Measurements from ENCODE around the gene SH3BP5L. TPM values are rescaled to one million over a fixed set of nuclear protein-coding genes. Genes with fewer than 3 reads are reported as not detected.
"Not testable (repeated sequence)": the region's sequence is repeated elsewhere in the genome, so short reads cannot be mapped to it uniquely, and the experiment has no call there.

Gene SH3BP5L
- total RNA-seq, 1 donor from 2014 or later = 20.1 TPM

DNA sequence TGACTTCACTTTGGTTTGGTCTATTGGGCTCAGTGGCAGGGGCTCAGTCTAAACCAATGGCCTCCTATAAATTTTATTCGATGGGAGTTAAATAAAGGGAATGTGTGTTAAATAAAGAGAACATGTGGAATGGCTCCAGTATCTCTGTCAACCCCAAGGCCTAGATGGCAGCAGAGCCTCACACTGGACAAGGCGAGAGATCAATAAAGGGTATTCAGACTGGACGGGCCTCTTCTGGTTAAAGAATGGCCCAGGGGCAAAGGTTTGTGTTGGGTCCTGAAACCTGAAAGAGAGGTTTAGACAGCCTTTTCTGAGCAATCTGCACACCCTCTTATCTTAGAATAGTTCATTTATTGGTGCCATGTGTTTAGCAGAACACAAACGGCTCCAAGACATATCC is 34.7 kb downstream of the SH3BP5L start:
- ATAC-seq (no peak), DNase-seq (no peak)
- intact Hi-C loops (cut with micrococcal nuclease) = no loop called here

GRCh38 chr1:248790456-248790855 is 35.3 kb downstream of the SH3BP5L start:
- ATAC-seq = no peak
- intact Hi-C loops (cut with micrococcal nuclease) = no loop called here
- DNase-seq = no peak

DNA sequence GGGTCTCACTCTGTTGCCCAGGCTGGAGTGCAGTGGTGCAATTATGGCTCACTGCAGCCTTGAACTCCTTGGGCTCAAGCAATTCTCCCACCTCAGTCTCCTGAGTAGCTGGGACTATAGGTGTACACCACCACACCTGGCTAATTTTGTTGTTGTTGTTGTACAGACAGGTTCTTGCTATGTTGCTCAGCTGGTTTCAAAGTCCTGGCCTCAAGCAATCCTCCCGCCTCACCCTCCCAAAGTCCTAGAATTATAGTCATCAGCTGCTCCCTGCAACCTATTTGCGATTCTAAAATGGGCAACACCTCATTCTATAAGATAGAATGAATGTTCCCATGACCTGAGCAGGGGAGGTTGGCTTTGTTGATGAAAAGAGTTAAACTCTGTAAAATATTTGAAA is 36.4 kb downstream of the SH3BP5L start:
- ATAC-seq; intact Hi-C loops (cut with micrococcal nuclease): not testable (repeated sequence)

GRCh38 chr1:248788327-248788726 is 37.4 kb downstream of the SH3BP5L start:
- intact Hi-C loops (cut with micrococcal nuclease) = no loop called here
- no peak for DNase-seq
- ATAC-seq = no peak

More for the DNA sequence above, 36.4 kb downstream of the SH3BP5L start:
- DNase-seq = not testable (repeated sequence)

DNA sequence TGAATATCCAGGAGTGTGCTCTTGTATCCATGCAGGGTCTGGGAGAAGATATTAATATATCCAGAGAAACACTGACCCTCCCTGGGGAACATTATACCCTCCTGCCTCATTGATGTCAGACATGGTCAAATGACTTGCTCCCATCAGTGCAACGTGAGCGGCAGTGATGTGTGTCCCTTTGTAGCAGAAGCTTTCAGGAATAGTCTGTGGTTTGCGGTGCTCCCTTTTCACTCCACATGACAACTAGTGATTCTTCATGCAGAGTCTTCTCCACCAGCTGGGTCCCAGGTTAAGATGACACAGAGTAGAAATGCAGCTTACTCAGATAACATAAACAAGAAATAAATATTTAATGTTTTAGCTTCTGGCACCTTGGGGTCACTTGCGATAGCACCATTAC is 38.3 kb downstream of the SH3BP5L start:
- intact Hi-C loops (cut with micrococcal nuclease) = no loop called here
- DNase-seq (no peak), ATAC-seq (no peak)

DNA sequence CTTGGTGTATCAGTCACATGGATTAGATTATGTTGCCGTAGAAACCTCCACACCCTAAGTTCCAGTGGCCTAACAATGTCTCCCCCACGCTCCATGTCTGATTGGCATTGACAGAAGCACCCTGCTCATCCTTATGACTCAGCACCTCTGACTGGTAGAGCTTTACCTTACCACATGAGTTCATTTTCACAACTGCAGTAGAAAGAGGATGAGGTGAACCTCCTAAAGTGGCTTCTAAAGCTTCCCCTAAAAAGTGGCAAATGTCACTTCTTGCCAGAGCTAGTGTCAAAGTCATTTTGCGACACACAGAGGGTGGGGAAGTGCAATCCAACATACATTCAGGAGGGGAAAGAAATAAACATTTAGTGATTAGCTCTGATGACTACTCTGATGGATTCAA is 39.6 kb downstream of the SH3BP5L start:
- no peak for ATAC-seq
- no peak for DNase-seq

GRCh38 chr1:248783367-248783766 is 42.3 kb downstream of the SH3BP5L start:
- DNase-seq = no peak
- ATAC-seq = no peak
- intact Hi-C loops (cut with micrococcal nuclease) = no loop called here

More for the DNA sequence above, 39.6 kb downstream of the SH3BP5L start:
- intact Hi-C loops (cut with micrococcal nuclease) = no loop called here

DNA sequence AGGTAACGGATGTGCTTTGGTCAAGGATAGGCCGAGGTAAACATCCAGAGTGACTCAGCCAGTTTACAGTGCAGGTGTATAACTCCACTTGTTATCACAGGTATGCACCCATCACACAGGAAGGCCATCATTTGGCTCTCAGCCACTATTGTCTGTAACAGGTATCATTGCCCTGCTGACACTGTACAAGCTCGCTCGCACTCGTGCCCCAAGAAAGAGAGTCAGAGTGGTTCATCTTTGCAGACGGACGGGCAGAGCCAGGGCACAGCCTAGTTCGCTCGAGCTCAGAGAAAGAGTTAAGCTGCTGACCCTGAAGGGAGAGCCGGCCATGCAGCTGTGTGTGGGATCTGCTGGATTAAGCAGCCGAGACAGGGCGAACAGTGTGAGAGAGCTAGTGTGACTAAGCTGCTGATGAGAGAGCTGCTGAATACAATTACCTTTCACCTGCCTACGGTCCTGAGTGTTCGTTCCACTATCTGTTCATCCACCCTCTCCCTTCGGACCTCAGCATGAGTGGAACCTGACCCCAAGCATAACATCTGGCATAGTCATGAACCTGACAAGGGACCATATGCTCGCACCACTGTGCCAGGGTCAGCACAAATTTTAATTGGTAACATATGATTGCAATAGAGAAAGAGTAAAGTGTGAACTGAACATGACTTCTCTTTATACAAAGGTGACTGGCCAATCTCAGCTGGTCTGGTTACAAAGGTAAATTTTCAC is 43.1 kb downstream of the SH3BP5L start:
- DNase-seq (no peak), ATAC-seq (no peak)
- intact Hi-C loops (cut with micrococcal nuclease) = no loop called here

DNA sequence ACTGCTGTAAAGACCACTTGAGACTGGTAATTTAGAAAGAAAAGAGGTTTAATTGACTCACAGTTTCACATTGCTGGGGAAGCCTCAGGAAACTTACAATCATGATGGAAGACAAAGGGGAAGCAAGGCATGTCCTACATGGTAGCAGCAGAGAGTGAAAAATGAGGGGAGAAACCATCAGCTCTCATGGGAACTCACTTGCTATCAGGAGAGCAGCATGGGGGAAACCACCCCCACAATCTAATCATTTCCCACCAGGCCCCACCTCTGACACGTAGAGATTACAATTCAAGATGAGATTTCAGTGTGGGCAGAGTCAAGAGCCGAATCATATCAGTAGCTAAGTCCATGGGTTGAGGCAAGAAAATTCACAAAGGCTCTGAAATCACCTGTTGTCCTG is 46.4 kb downstream of the SH3BP5L start:
- intact Hi-C loops (cut with micrococcal nuclease) = no loop called here
- DNase-seq = no peak

GRCh38 chr1:248778906-248779305 is 46.8 kb downstream of the SH3BP5L start:
- intact Hi-C loops (cut with micrococcal nuclease) = no loop called here
- ATAC-seq = no peak
- no peak for DNase-seq

More for the DNA sequence above, 46.4 kb downstream of the SH3BP5L start:
- ATAC-seq = no peak

DNA sequence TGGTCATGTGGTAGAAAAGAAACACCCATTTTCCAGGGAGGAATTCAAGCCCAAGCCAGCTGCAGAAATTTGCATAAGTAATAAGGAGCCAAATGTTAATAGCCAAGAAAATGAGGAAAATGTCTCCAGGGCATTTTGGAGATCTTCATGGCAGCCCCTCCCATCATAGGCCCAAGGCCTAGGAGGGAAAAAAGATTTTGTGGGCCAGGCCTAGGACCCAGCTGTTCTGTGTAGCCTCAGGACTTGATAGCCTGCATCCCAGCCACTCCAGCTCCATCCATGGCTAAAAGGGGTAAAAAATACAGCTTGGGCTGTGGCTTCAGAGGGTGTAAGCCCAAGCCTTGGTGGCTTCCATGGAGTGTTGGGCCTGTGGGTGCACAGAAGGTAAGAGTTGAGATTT is 48.7 kb downstream of the SH3BP5L start:
- no peak for DNase-seq
- intact Hi-C loops (cut with micrococcal nuclease) = no loop called here
- ATAC-seq = no peak

DNA sequence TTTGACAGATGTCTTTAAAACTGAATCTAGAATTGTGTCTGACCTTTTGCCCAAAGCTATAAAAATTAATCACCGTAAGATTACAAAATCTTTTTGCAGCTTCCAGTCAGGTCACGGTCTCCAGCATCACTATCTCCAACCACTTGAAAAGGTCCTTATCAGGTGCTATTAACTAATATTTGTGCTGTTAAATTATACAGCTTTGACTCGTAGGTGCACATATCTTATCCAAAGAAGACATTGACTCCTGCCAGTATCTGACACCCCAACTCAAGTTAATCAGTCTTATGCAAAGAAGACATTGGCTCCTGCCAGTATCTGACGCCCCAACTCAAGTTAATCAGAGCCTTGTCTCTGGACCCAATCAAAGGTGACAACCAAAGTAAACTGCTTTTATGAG is 50.3 kb downstream of the SH3BP5L start:
- DNase-seq (no peak), ATAC-seq (no peak)
- intact Hi-C loops (cut with micrococcal nuclease) = no loop called here

Small RNA genes within 50 kb of the gene (microRNA-seq; reads per million reads assigned to microRNA genes)
- gene MIR3124 (ENCODE audit: borderline number of aligned reads) = 8.8 reads per million

Other genes with a start within 250 kb of the SH3BP5L start
- not detected for gene OR2T10, start 228.2 kb downstream of the SH3BP5L start, total RNA-seq
- not detected for gene OR2T11, start 190.8 kb downstream of the SH3BP5L start, total RNA-seq
- gene OR2T35, start 180.6 kb downstream of the SH3BP5L start, total RNA-seq = not detected
- not detected for gene OR2T27, start 170.4 kb downstream of the SH3BP5L start, total RNA-seq
- not detected for gene OR14I1, start 123.1 kb downstream of the SH3BP5L start, total RNA-seq
- gene LYPD8, start 70.2 kb downstream of the SH3BP5L start, total RNA-seq = not detected
- gene ZNF672, start 12.3 kb upstream of the SH3BP5L start, total RNA-seq = 45.5 TPM
- gene ZNF692, start 33.2 kb upstream of the SH3BP5L start, total RNA-seq = 27.1 TPM
- 3.3 TPM for gene PGBD2, start 80.3 kb upstream of the SH3BP5L start, total RNA-seq